NOMO-1 treated with dmso at 0.1 percent for 144 hours (cell line): Measurements from ENCODE around the gene CAMTA1.
"Not testable (repeated sequence)": the region's sequence is repeated elsewhere in the genome, so short reads cannot be mapped to it uniquely, and the experiment has no call there.

Experiments used
- DNase-seq: peaks from one replicate; lab custom pipeline; 2025; ENCODE audit not compliant: unreplicated experiment; lab: John Stamatoyannopoulos, UW

Gene CAMTA1

GRCh38 chr1:7398982-7399381 lies 613.7 kb downstream of the CAMTA1 start:
- DNase-seq, result no peak

DNA sequence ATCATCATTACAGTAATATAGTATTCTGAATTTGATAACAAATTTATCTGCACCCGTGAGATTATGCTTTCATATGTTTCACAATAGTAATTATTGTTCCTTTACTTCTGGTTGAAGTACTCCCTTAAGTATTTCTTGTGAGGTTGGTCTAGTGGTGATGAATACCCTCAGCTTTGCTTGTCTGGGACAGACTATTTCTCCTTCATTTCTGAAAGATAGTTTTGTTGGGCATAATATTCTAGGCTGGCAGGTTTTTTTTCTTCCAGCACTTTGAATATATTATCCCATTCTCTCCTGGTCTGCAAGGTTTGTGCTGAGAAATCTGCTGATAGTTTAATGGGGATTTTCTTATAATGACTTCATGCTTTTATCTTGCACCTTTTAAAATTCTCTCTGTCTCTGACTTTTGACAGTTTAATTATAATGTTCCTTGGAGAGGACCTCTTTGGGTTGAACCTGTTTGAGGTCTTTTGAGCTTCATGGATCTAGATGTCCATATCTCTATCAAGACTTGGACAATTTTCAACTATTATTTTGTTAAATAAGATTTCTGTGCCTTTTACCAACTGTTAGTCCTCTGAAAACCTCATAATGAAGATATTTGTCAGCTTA lies 614.4 kb downstream of the CAMTA1 start:
- DNase-seq, result no peak

DNA sequence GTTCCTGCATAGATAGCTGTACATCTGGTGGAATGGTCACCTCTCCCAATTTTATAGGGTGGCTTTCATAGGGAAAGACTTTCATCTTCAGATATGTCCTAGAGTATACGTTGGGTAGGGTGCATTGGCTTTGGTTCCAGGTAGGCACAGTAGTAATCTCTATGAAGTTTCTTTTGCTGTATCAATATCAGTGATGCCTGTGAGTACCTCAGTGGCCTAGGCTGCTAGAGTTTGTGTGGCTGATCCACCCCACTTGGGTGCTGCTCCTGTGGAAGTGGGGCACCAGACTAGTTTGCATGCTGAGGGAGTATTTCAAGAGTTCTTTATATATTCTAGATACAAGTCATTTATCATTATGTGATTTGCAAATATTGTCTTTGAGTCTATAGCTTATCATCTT lies 615.3 kb downstream of the CAMTA1 start:
- no peak for DNase-seq

DNA sequence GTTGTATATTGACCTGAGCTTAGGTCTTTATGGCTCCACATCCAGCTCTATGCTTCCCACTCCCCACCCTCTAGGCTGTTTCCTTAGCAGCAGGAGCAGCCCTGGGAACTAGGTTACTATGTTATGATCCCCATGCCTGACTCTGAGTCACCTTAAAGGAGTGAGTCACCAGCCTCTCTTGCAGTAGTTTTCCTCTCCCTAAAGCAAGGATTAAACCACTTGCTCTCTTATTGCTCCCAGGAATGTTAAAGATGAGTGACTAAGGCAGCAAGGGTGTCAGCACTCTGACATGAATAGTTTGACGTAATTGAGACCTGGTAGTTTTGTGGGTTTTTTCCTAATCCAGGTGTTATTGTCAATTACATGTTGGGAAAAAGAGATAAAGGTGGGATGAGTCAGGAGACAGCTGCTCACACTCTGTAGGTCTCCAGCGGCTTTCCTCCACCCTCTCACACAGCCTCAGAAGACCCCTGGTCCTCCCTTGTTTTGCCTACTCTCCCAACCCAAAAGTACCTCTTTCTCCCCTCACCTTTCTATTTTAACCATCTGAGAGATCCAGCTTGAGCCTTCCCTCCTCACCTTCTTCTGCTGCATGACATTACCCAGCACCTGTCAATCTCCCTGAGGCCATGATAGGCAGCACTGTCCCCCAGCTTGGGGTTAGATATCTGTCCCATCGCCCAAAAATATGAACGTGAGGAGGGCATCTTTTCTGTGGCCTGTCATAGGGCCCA lies 616.7 kb downstream of the CAMTA1 start:
- DNase-seq, result no peak

- no peak for DNase-seq
Observed at GRCh38 chr1:7402548-7402850, 617.2 kb downstream of the CAMTA1 start.

- DNase-seq, result no peak
Observed at GRCh38 chr1:7403265-7404045, 618.2 kb downstream of the CAMTA1 start.

GRCh38 chr1:7404046-7404742 lies 618.9 kb downstream of the CAMTA1 start:
- no peak for DNase-seq

GRCh38 chr1:7405844-7406500 lies 620.7 kb downstream of the CAMTA1 start:
- no peak for DNase-seq

GRCh38 chr1:7406641-7407543 lies 621.6 kb downstream of the CAMTA1 start:
- DNase-seq, result no peak

GRCh38 chr1:7407544-7407895 lies 622.3 kb downstream of the CAMTA1 start:
- DNase-seq, result no peak

DNA sequence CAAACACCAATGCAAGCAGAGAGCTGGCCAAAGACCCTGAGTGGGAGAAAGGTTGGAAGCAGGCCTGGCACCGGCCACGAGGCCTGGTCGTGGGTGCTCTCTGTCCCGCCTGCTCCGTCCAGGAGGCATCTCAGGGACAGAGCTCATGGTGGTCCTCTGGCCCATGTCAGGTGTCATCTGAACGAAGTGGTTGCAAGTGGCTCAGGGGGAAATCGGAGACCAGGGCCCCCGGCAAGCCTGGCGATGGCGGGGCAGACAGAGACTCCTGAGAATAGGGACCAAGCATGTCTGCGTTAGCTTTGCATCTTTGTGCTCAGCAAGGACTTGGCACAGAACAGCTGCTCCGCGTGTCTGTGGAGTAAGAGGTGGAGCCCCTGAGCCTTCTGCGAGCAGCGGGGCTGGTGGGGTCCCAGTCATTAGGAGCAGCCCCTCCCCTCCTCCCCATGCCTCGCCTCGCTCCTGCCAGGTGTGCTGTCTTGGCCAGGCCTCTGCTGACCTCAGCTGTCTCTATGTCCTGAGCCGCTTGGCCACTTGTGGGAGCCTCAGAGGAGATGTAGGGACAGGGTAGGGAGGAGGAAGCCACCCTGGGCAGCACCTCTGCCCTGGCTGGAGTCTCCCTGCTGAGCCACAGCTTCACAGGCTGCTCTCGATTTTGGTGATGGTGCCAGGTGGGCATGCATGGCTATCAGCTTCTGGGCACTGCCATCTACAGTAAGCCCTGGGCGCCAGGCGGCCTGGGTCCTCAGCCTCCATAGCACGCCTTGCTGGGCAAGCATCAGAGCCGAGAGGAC lies 622.9 kb downstream of the CAMTA1 start:
- DNase-seq, result no peak

- DNase-seq, result no peak
Observed at GRCh38 chr1:7408771-7409150, 623.5 kb downstream of the CAMTA1 start.

DNA sequence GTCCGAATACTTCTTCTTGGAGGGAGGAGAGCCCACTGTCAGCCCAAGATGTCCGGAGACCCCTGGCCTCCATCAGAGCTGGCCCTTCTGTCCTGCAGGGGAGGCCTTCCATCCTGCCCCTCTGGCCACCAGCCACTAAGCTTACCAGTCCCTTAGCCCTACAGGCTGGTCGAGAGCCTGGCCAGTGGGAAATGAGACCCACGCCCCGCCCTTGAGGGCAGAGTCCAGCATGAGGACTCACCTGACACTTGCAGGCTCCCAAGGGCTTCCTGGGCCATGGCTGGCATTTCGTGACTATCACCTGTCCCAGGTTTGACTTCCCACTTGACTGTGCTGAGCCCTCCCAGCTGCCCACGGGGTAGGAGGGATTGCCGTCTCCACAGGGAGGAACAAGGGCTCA lies 624.0 kb downstream of the CAMTA1 start:
- no peak for DNase-seq

DNA sequence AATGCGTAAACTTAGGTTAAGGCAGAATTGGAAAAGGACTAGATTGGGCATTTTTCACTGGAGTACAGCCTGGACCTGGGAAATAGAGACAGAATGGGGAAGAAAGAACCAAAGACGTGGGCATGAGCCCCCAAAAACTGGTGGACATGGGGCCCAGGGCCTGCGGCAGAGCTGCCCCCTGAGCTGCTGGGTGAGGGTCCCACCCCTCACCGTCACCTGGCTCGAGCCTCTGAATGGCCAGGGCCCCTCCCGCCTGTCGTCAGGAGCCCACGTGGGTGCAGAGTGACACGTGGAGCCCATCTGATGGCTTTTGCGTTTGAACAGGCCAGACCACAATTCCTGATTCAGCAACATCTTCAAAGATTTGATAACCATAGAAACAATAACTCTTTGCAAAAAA lies 624.9 kb downstream of the CAMTA1 start:
- DNase-seq, result no peak

DNA sequence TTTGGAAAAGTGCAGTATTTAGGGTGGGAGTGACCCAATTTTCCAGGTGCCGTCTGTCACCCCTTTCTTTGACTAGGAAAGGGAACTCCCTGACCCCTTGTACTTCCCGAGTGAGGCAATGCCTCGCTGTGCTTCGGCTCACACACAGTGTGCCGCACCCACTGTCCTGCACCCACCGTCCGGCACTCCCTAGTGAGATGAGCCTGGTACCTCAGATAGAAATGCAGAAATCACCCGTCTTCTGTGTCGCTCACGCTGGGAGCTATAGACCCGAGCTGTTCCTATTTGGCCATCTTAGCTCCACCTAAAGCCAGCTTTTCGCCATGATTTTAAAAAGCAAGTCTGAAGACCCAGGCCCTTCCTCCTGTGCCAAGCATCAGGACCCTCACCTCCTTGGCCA lies 632.4 kb downstream of the CAMTA1 start:
- DNase-seq, result not testable (repeated sequence)

DNA sequence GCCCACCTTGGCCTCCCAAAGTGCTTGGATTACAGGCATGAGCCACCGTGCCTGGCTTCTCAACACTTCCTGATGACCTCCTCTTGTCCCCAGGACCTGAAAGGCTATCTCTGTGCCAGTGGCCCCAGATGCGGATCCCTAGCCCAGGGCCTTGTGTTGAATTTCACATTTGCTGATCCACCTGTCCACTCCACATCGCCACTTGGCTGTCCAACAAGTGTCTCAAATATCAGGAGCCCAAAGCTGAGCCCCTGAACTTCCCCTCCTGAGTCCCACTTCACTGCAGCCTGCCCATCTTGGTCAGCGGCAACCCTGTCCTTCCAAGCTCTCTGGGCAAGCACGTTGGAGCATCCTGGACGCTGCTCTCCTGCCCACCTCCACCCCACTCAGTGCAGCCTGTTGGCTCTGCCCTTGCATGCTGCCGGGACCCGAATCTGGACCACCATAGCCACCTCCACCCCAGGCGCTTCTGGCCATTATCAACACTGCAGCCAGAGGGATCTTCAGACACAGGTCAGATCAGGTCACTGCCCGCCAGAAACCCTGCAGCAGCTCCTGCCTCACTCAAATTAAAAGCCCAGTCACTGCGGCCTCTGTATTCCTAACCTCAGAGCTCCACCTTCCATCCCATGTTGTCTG lies 633.3 kb downstream of the CAMTA1 start:
- DNase-seq, result no peak

GRCh38 chr1:7420098-7420445 lies 634.8 kb downstream of the CAMTA1 start:
- no peak for DNase-seq

DNA sequence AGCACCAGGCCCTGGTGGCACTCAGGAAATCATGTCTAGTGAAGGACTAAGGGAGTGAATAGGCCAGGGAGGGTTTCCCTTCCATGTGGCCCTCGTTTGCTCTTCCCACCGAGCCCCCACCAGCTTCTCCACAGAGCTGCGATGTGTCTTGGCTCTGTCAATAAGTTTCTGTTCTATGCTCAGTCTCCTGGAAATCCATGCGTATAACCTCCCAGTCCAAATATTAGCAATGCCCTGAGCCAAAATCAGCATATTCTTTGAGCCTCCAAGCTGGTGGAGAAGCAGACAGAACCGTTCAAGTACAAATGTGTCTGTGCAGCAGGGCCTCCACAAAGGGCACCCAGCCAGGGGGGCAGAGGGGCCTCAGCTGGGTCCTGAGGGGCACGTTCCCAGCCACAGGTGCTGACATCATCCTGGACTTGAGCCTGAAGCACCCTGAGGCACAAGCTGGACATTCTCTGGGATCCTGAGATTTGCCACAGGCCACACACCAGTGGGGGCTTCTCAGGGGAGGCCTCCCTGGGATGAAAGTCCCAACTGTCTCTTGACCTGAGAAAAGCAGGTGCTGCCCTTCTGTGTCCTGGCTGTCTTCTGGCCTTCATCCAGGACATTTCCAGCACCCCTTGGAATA lies 635.3 kb downstream of the CAMTA1 start:
- DNase-seq, result no peak
